ES-I3 (cell line): ENCODE data around the gene TMEM52.
"Not testable (repeated sequence)": the region's sequence is repeated elsewhere in the genome, so short reads cannot be mapped to it uniquely, and the experiment has no call there.

ENCODE experiments used
- H3K36me3 ChIP-seq: 2 replicates; pipeline ENCODE4 v1.6.1; 2013; ENCODE audit warnings: mild to moderate bottlenecking, low read length, control low read depth, moderate library complexity; ENCODE audit not compliant: insufficient read depth
- H3K4me1 ChIP-seq: 2 replicates; pipeline ENCODE4 v1.6.1; 2013; ENCODE audit warnings: mild to moderate bottlenecking, control low read depth, low read length; ENCODE audit not compliant: insufficient read depth
- H3K9ac ChIP-seq: 2 replicates; pipeline ENCODE4 v1.6.1; 2013; ENCODE audit warnings: low read depth, mild to moderate bottlenecking, low read length, moderate library complexity
- H3K9me3 ChIP-seq: 2 replicates; pipeline ENCODE4 v1.6.1; 2013; ENCODE audit warnings: mild to moderate bottlenecking, low read length, moderate library complexity; ENCODE audit not compliant: control insufficient read depth, insufficient read depth

The TMEM52 gene

GRCh38 chr1:1941868-1942752 lies 23.0 kb upstream of the TMEM52 start:
- H3K4me1 ChIP-seq, result peaks cover 5% of the 10 kb centered on the region; the same call in 1 of the 2 replicates
- H3K9me3 ChIP-seq, result no peaks in the 10 kb centered on the region
- no peaks in the 10 kb centered on the region for H3K36me3 ChIP-seq
- no peak overlapping the region for H3K9ac ChIP-seq

DNA sequence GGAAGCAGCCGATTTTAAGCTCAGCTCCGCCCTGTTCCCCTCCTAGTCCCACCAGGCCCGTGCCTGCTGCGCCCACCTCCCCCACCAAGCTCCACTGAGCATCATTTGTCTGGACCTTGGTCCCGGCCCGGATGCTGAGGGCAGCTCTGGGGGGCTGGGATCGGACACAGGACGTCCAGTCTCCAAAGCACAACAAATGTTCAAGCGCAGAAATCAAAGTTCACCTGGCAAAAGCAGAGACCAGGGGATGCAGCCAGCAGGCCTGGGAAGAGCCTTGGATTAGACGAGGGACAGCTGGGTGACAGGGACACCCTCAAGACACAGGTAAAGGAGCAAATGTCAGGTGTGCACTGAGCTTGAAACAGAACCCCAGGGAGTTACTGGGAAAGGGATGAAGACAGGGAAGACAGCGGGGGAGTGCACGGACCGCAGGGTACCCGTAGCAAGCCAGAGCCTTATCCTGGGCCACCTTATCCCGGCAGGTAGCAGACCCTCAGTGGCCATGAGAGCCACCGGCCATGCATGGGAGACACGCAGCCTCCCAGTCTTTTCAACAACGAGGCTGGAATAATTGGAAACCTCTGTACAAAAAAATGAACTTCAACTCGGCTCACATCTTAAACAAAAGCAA lies 22.2 kb upstream of the TMEM52 start:
- H3K36me3 ChIP-seq, result no peaks in the 10 kb centered on the region
- H3K4me1 ChIP-seq, result peaks cover 5% of the 10 kb centered on the region; the same call in 1 of the 2 replicates
- no peak overlapping the region for H3K9ac ChIP-seq
- no peaks in the 10 kb centered on the region for H3K9me3 ChIP-seq

- H3K9ac ChIP-seq, result no peak overlapping the region
- H3K4me1 ChIP-seq, result peaks cover 5% of the 10 kb centered on the region; the same call in 1 of the 2 replicates
- H3K9me3 ChIP-seq, result no peaks in the 10 kb centered on the region
- no peaks in the 10 kb centered on the region for H3K36me3 ChIP-seq
Measured at GRCh38 chr1:1940123-1940425, 21.0 kb upstream of the TMEM52 start.

DNA sequence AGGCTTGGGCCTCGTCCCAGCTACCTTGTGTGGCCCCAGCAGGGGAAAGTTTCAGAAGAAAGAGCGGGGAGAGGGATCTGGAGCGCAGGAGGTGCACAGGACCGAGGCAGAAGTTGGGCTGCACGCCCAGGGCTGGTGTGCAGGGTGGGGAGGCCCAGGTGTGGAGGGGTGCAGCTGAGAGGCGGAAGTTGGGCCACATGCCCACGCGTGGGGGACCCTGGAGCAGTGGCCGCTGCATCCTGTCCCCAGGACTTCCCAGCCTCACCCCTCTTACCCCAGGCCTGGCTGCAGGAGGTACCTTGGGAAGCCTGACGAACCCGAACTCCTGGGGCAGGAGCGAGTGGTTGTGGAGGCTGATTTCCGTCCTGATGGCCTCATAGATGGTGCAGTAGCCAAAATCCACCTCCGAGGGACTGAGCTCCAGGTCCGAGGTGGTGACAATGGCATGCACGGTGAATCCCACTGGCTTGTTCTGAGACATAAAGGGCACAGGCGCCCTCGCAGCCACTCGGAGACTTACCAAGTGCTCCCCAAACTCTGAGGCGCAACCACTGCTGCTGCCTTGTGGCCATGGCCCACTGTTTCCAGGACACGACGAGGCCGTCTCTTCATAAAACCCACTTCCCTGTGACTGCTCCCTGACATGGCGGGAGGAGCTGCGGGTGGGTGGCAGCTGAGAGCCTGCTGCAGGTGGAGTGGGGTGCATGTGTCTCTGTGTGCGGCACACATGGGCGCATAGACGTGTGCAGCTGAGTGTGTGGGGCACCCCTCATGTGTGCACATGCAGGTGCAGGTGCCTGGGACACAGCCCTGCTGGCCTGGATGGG lies 20.4 kb upstream of the TMEM52 start:
- Histone ChIP-seq H3K36me3 (no peaks in the 10 kb centered on the region), H3K4me1 (peaks cover 5% of the 10 kb centered on the region; the same call in 1 of the 2 replicates), H3K9me3 (no peaks in the 10 kb centered on the region), H3K9ac (no peak overlapping the region)

DNA sequence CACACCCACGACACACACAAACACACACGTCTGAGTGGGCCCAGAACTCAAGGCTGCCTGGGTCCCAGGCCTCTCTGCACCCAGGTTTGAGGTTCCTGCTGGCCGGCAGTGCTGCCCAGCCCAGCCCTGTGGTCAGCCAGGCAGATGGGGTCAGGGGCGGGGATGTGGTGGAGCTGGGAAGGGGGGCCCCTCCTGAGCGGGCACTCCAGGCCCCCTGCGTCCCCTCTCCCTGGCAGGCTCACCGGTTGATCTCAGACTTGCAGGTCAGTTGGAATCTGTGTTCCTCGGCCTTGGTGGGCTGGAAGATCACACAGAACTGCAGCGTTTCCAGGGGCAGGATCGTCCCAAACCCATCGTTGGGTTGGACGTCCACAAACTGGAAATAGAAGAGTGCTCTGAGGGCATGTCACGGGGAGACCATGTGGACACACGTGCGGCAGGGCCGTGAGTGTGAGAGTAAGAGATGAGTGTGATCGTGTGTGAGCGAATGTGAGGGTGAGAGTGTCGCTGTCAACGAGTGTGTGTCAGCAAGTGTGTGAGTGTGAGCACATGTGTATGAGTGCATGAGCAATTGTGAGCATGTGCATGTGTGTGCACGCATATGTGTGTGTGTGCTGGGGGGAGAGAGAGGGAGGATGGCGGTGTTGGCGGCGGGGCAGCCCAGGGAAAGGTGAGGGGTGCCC lies 19.7 kb upstream of the TMEM52 start:
- Histone ChIP-seq H3K4me1 (peaks cover 4% of the 10 kb centered on the region; the same call in 1 of the 2 replicates), H3K36me3 (no peaks in the 10 kb centered on the region), H3K9ac (no peak overlapping the region), H3K9me3 (no peaks in the 10 kb centered on the region)

GRCh38 chr1:1938276-1938573 lies 19.1 kb upstream of the TMEM52 start:
- no peaks in the 10 kb centered on the region for H3K9me3 ChIP-seq
- H3K4me1 ChIP-seq, result no peaks in the 10 kb centered on the region
- H3K9ac ChIP-seq, result no peak overlapping the region
- no peaks in the 10 kb centered on the region for H3K36me3 ChIP-seq

- Histone ChIP-seq H3K36me3 (no peaks in the 10 kb centered on the region), H3K4me1 (no peaks in the 10 kb centered on the region), H3K9ac (no peak overlapping the region), H3K9me3 (no peaks in the 10 kb centered on the region)
Measured at GRCh38 chr1:1937549-1938275, 18.6 kb upstream of the TMEM52 start.

GRCh38 chr1:1937061-1937460 lies 18.0 kb upstream of the TMEM52 start:
- Histone ChIP-seq H3K4me1 (no peaks in the 10 kb centered on the region), H3K9ac (no peak overlapping the region), H3K9me3 (no peaks in the 10 kb centered on the region), H3K36me3 (no peaks in the 10 kb centered on the region)

- not testable (repeated sequence) for H3K9me3 ChIP-seq, H3K9ac ChIP-seq, H3K4me1 ChIP-seq, H3K36me3 ChIP-seq
Measured at GRCh38 chr1:1934848-1935247, 15.8 kb upstream of the TMEM52 start.

DNA sequence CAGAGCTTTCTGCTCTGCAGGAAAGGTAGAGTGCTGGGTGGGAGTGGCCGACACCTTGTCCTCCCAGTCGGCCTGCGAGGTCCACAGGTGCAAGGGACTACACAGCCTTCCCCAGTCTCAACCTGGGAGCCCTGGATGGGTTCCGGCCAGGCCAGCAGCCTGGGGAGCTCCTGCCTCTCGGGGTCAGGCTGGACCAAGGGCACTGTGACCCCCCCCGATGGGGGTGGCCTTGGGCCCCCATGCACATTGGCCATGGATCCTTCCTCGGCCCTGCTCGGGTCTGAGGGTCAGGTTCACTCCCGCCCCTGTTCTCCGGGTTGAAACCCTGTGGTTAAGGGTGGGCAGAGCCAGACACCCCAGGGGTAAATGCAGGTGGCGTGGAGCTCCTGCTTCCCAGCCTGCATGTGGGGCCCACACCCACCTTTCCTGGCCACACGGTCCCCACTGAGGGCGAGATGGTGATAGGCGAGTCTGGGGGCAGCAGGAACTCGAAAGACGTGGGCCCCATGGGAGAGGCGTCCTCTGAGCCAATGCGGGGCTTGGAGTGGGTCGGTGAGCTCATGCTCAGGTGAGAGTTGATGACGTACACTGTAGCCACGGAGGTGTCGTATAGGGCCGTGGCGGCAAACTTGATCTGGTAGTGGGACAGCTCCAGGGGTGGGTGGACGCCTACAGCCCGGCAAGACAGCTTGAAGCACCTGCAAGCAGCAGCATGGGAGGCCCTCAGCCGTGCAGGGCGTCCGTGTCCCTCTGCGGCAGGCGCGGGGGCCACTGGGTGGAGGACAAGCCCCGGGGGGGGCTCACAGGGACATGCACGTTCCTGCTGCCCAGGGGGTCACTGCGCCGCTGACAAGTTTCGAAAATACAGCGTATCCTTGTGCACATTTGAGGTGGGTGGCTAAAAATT lies 10.8 kb upstream of the TMEM52 start:
- no peak overlapping the region for H3K9ac ChIP-seq
- H3K36me3 ChIP-seq, result no peaks in the 10 kb centered on the region
- no peaks in the 10 kb centered on the region for H3K4me1 ChIP-seq
- no peaks in the 10 kb centered on the region for H3K9me3 ChIP-seq

GRCh38 chr1:1929102-1929638 lies 10.1 kb upstream of the TMEM52 start:
- Histone ChIP-seq H3K9ac (no peak overlapping the region), H3K9me3 (no peaks in the 10 kb centered on the region), H3K36me3 (no peaks in the 10 kb centered on the region), H3K4me1 (no peaks in the 10 kb centered on the region)

DNA sequence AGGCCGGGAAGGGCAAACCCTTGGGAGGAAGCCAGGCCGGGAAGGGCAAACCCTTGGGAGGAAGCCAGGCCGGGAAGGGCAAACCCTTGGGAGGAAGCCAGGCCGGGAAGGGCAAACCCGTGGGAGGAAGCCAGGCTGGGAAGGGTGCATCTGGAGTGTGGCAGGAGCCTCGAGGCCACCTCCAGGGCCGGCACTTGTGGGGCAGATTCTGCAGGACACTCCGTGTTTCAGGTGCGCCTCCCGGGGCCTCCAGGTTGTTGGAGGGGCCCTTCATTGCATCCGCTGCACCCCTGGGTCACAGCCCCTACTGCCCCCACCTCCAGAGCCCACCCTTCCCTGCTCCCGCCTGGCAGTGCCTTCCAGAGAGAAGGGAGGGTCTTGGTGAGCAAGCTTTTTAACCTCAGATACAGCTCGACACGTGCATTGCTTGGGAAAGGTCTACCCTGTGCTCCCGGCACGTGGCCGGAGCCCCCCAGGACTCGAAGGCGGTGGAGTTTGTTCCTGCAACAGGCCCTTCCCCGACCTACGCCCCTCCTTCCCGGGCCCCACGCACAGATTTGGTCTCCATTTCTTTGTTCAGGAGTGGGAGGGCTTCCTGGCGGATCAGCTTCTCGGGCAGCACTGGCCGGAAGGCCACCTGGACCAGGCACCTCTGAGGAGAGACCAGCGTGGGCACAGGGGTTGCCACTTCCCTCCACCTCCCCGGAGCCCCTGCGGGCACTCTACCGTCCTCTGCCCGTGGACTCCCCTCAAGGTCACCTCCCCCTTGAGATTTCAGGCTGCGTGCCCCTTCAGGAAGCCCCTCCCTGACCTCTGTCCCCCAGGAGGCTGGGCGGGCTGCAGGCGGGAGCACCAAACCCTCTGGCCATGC lies 9.4 kb upstream of the TMEM52 start:
- Histone ChIP-seq H3K36me3 (no peaks in the 10 kb centered on the region), H3K9ac (no peak overlapping the region), H3K9me3 (no peaks in the 10 kb centered on the region), H3K4me1 (no peaks in the 10 kb centered on the region; the same call in 1 of the 2 replicates)
